DMS79 treated with DMSO at 0.1 percent for 48 hours (cell line): ENCODE data around the gene NOX3.
A peak's percentile ranks its signal among the peaks of the same experiment; 100 is the strongest.

Source experiments
- DNase-seq: peaks from one replicate; lab custom pipeline; 2025; lab: John Stamatoyannopoulos, UW

NOX3 gene

DNA sequence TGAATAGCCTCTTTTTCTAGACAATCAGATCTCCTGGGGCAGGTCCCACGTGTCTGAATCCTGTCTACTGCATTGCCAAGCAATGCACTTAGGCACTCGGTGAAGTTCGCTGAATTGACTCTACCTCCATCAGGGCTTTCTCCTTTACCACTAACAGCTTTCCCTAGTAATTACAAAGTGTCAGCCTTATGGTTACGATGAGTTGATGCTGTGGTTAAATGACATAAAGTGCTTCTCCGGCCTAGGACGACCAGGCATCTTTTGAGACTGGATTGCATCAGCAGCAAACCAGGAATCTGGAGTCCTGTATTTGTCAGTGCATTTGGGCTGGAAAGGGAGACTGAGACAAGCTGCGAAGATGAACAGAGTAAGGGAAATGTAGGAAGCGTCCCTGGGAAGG, 21.5 kb downstream of the NOX3 start:
- no peak for DNase-seq

- no peak for DNase-seq
Observed at GRCh38 chr6:155432293-155432692, 23.3 kb downstream of the NOX3 start.

DNA sequence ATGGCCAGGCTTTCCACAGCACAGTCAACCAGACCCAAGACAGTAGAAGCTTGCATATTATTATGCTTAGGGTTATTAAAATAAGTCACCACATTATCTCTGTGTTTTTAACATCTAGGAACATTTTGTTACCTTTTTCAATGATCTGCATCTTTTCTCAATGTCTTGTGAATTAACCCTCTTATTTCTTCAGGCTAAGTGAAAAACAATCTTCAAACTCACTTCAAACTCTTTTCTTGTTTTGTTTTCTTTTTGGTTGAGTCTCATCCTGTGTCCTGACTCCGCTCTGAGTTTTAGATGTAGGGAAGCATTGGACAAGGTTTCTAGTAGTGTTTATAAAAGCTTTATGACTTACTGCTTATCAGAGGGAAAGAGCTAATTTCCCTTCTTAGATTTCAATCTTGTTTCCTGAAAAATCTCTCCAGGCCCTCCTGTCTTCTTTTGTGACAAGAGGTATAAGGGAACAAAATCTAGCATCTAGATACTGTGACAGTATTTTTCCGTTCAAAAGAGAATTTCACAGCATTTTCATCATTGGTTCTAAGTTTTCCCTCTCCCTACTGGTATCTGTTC, 26.2 kb downstream of the NOX3 start:
- DNase-seq = no peak

GRCh38 chr6:155426408-155426945, 29.2 kb downstream of the NOX3 start:
- no peak for DNase-seq

DNA sequence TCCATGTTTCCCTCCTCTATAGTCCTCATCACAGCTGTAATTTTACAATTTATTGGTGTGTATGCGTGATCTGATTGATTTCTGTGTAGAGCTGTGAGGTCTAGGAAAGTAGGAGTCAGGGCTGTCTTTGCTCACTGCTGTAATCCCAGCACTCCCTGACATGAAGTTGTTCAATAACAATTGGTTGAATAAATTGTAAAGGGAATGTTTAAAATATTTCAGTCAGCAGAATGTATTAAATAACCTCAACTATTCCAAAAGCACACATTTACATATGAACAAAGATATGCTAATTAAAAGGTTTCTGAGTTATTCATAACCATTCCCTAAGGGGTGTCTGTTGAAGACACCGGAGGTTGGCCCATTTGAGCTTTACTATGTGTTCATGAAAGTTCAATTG, 31.5 kb downstream of the NOX3 start:
- DNase-seq = no peak

GRCh38 chr6:155422635-155423034, 33.0 kb downstream of the NOX3 start:
- no peak for DNase-seq

DNA sequence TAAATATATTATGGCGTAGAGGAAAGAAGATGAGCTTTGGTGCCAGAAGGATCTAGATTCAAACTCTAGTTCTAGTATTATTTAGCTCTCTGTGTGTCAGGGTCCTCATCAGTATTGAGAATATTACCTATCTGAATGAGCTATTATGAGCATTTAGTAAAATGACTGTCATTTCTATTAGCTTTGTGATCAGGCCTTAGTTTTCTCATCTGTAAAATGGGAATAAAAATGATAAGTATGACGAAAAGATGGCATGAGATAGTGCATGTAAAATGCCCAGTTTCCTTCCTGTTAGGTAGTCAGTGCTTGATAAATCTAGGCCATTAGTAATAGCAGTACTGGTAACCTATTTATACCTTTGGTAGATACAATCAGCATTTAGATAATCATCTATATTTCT, 35.1 kb downstream of the NOX3 start:
- no peak for DNase-seq

DNA sequence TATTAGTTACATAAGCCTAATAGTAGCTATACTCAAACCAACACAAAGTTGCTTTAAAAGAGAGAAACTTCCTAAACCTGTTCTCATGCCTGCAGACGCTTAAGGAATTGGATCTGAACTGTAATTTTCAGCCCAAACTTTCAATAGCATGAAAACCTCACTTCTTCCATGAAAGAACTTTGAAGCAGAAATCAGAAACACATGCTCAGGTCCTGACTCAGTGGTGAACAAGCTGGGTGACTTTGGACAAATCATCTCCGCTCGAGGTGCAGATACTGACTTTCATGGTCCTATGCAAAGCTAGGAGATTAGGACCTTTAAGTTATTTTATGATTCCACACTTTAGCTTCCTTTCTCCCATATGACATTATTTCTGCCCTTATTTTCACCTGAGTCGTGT, 36.5 kb downstream of the NOX3 start:
- DNase-seq = no peak

DNA sequence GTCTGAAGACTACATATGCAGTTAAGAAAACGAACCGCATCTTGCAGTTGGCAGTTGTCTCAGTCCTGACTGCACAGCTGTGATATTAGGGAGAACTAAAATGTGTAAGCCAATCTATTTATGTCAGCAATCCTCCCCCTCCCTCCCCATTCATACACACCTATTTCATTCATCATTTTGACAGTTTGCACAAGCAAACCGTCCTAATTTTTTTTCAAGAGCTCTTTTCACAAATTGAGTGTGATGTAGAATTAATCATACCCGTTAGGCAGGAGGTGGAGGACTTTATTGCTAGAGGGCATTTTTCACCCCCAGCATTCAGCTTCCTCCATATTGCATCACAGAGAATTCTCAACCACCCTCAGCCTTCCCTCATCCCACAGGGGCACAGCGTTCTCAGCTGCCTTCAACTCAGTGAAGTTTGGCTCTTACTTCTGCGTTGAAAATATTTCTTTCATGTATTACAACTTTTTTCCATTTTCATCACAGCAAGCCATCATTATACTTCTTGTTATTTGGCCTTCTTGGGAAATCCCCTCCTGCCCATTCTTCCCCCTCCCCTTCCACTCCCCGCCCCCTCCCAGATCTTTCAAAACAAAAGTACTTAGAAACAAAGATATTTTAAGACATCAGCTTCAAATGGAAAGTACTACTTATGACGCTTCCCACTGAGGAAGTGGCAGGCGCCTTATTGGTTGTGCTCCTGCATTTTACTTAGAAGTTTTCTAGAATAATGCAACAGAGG, 37.5 kb downstream of the NOX3 start:
- DNase-seq = no peak

GRCh38 chr6:155417454-155417853, 38.2 kb downstream of the NOX3 start:
- no peak for DNase-seq

- no peak for DNase-seq
Observed at GRCh38 chr6:155415953-155416352, 39.7 kb downstream of the NOX3 start.

DNA sequence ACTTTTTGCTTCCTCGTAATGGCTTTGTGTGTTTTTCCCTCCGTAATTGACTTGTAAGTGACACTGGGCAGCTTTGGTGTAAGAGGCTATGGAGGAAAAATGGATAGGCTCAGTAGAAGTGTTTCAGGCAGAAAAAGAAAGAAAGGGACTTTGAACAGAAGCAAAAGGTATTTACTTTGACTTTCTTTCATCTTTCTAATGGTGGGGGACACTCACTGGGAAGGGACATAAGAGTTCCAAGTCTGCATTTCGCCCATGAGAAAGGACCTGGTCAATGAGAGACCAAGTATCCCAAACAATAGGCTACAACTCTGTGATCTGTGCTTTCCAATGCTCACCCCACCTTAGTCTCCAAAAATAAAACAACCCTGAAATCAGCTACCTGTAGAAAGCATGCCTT, 41.6 kb downstream of the NOX3 start:
- DNase-seq = no peak

GRCh38 chr6:155412335-155412734, 43.3 kb downstream of the NOX3 start:
- DNase-seq = no peak

DNA sequence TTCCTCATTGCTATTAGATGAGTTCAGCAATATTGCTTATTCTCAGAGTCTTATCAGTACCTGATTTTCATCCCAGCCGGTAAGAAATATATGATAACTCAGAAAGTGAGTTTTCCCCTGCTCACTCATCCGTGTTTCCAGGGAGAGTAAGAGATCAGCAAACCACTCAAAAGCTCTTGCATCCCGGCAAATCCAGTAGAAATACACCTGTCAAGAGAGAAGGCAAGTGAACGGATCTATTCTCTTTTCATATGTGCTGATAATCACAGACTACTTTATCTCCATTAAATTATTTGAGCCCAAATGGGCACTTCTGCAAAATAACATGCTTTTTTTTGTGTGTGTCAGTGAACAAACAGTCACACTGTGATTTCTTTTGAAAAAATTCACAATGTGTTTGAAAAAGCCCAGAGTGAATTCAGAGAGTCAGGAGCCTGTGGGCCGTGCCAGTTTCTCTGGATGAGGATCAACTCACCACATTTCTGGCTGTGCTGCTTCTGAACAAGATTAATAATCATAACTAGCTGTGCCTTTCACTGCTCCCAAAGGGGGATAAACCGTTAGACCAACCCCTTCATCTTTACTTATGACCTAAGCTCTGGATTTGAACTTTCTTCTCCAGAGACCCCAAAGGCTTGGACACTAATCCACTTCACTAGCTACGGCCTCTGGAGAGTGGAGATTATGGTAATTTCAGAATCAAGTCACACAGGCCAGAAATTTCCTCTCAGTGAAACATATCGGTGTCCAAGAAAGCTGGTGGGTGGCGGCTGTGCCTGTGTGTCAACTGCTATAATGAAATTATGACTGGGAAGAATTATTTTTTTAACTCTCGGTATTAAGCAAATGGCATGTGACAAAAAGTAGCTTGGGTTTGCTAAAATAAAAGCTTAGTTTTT, 44.2 kb downstream of the NOX3 start:
- DNase-seq = no peak

- DNase-seq = no peak
Observed at GRCh38 chr6:155409391-155409790, 46.2 kb downstream of the NOX3 start.

GRCh38 chr6:155408981-155409380, 46.7 kb downstream of the NOX3 start:
- DNase-seq = no peak

DNA sequence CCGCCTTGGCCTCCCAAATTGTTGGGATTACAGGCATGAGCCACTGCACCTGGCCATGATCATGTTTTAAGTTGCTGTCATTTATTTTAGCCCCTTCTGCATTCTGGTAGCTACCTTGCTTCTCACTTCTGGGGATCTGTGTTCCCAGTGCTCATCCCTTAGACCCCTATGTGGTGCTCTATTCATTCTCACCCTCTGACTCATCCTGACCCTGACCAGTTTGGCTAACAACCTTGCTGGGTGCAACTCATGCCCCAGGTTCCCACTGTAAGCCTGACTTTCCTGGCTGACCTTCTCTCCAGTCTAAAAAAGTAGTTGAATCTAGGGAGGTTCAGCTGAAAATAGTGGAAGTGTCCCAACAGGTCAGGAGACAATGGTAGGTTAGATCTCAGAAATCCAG, 47.4 kb downstream of the NOX3 start:
- DNase-seq = no peak

DNA sequence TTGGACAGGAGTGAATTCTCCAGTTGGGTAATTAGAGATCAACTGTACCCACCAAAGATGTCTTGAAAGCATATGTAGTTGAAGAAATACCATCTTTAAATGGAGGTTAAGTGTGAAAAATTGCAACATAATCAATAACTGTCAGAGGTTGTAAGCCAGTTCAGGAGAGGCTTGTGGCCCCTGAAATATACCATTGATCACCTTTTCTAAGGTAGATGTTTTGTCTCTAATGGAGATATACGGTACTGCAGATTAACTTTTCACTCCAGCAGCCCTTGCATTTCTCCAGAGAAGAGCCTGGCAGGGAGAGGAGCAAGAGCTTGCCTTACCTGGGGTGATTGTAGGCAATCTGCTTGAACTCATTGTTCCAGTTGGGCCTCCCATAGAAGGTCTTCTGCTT, 48.8 kb downstream of the NOX3 start:
- no peak for DNase-seq

DNA sequence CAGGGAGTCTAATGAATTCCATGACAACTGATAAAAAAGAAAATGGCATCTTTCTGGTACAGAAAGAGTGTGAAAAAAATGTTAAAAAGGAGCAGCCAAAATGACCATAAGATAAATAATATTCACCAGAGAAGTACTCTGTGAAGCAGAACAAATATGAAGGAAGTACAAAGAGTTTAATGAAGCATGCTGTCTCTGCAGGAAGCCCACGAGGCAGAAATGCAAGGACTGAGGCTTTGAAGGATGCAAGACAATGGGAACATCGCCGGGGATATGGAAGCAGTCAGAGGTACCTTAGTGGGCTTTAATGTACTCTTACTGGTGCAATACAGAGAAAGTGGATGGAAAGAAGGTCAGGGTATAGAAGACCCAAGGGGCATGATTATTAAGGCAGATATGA, 50.7 kb downstream of the NOX3 start:
- peak; percentile 17 for DNase-seq

- peak; percentile 73 for DNase-seq
Observed at GRCh38 chr6:155402656-155403304, 52.9 kb downstream of the NOX3 start.

GRCh38 chr6:155400654-155400965, 55.0 kb downstream of the NOX3 start:
- no peak for DNase-seq
